ENCODE measurements around the gene NELL1.

Gene NELL1

DNA sequence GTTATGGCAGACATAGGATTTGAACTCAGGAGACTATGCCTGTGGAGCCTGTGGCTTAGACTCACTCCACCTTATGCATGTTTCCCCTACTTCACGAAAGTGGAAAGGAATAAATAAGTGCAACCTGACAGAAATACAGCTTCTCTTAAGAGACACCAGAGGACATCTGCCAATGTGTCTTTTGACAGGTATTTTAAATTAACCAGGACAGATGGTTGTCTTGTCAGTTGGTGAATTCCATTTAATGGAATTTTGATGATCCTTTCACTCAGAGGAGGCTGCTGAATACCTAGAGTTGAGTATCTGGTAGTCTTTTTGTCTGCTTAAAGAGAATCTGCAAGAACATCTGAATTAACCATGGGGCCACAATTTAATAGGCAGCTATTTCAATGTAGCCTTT is 46.1 kb downstream of the NELL1 start:
- H3K4me1 ChIP-seq (ENCODE audit: control insufficient read depth, insufficient read depth, low read length): no peaks in the 10 kb centered on the region
- H3K27ac ChIP-seq (ENCODE audit: low read length): no peak overlapping the region
- no peak overlapping the region for H3K4me3 ChIP-seq (ENCODE audit: low read length)
- WGBS (ENCODE audit: insufficient coverage, insufficient read length): no CpG with 5 or more reads among the region's 1 CpG
- no peaks in the 10 kb centered on the region for H3K27me3 ChIP-seq (ENCODE audit: control insufficient read depth, insufficient read depth, low read length)
- no peak for DNase-seq (ENCODE audit: low read depth, low spot score)
- no peaks in the 10 kb centered on the region for H3K9me3 ChIP-seq (ENCODE audit: control insufficient read depth, insufficient read depth, low read length)
- no peaks in the 10 kb centered on the region for H3K36me3 ChIP-seq (ENCODE audit: control insufficient read depth, insufficient read depth, low read length)

GRCh38 chr11:20715931-20716330 is 46.5 kb downstream of the NELL1 start:
- no peak overlapping the region for H3K4me3 ChIP-seq (ENCODE audit: low read length)
- no peaks in the 10 kb centered on the region for H3K36me3 ChIP-seq (ENCODE audit: control insufficient read depth, insufficient read depth, low read length)
- no peak for DNase-seq (ENCODE audit: low read depth, low spot score)
- no peak overlapping the region for H3K27ac ChIP-seq (ENCODE audit: low read length)
- H3K9me3 ChIP-seq (ENCODE audit: control insufficient read depth, insufficient read depth, low read length): no peaks in the 10 kb centered on the region
- H3K4me1 ChIP-seq (ENCODE audit: control insufficient read depth, insufficient read depth, low read length): no peaks in the 10 kb centered on the region
- H3K27me3 ChIP-seq (ENCODE audit: control insufficient read depth, insufficient read depth, low read length): no peaks in the 10 kb centered on the region
- no CpG with 5 or more reads among the region's 3 CpGs for WGBS (ENCODE audit: insufficient coverage, insufficient read length)

- Histone ChIP-seq H3K27ac (ENCODE audit: low read length) (no peak overlapping the region), H3K36me3 (ENCODE audit: control insufficient read depth, insufficient read depth, low read length) (no peaks in the 10 kb centered on the region), H3K9me3 (ENCODE audit: control insufficient read depth, insufficient read depth, low read length) (no peaks in the 10 kb centered on the region), H3K4me1 (ENCODE audit: control insufficient read depth, insufficient read depth, low read length) (no peaks in the 10 kb centered on the region), H3K4me3 (ENCODE audit: low read length) (no peak overlapping the region), H3K27me3 (ENCODE audit: control insufficient read depth, insufficient read depth, low read length) (no peaks in the 10 kb centered on the region)
- no CpG with 5 or more reads among the region's 2 CpGs for WGBS (ENCODE audit: insufficient coverage, insufficient read length)
- no peak for DNase-seq (ENCODE audit: low read depth, low spot score)
Measured at GRCh38 chr11:20719821-20720220, 50.4 kb downstream of the NELL1 start.

DNA sequence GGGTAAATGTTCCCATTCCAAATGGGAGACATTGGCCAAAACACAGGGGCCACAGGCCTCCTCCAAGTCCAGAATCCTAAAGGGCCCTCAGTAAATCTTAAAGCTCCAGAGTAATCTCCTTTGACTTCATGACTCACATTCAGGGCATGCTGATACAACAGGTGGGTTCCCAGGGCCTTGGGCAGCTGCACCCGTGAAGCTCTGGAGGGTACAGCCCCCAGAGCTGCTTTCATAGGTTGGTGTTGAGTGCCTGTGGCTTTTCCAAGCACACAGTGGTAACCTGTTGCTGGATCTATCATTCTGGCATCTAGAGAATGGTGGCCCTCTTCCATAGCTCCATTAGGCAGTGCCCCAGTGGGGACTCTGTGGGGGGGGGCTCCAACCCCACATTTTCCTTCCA is 54.0 kb downstream of the NELL1 start:
- no peak overlapping the region for H3K27ac ChIP-seq (ENCODE audit: low read length)
- no CpG with 5 or more reads among the region's 1 CpG for WGBS (ENCODE audit: insufficient coverage, insufficient read length)
- no peak overlapping the region for H3K4me3 ChIP-seq (ENCODE audit: low read length)
- H3K9me3 ChIP-seq (ENCODE audit: control insufficient read depth, insufficient read depth, low read length): no peaks in the 10 kb centered on the region
- DNase-seq (ENCODE audit: low read depth, low spot score): no peak
- no peaks in the 10 kb centered on the region for H3K27me3 ChIP-seq (ENCODE audit: control insufficient read depth, insufficient read depth, low read length)
- H3K4me1 ChIP-seq (ENCODE audit: control insufficient read depth, insufficient read depth, low read length): no peaks in the 10 kb centered on the region
- H3K36me3 ChIP-seq (ENCODE audit: control insufficient read depth, insufficient read depth, low read length): no peaks in the 10 kb centered on the region

DNA sequence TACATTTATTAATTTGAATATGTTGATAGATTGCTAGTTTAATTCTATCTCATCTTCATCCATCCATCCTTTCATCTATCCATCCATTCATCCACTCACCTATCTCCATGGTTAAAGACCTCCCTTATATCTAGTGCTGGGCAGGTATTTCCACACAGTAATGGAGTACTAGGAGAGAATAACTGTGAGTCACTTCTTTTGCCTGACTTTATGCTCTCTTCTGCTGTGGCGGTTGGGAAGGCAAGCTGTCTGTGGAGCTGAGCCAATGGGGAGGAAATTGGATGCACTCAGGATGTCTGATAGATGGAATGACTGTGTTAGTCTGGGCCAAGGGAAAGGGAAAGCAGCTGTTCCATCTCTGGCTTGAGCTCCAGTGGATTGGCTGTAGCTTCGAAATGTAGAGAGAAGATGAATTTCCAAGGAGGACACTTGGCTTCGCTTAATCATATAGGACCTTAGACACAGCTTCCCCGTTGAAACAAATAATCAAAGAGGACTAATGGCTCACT is 60.3 kb downstream of the NELL1 start:
- DNase-seq (ENCODE audit: low read depth, low spot score): no peak
- no peak overlapping the region for H3K4me3 ChIP-seq (ENCODE audit: low read length)
- no peak overlapping the region for H3K27ac ChIP-seq (ENCODE audit: low read length)
- peaks cover 1% of the 10 kb centered on the region; the same call in 1 of the 2 replicates for H3K9me3 ChIP-seq (ENCODE audit: control insufficient read depth, insufficient read depth, low read length)
- H3K36me3 ChIP-seq (ENCODE audit: control insufficient read depth, insufficient read depth, low read length): no peaks in the 10 kb centered on the region
- H3K4me1 ChIP-seq (ENCODE audit: control insufficient read depth, insufficient read depth, low read length): no peaks in the 10 kb centered on the region
- no peaks in the 10 kb centered on the region for H3K27me3 ChIP-seq (ENCODE audit: control insufficient read depth, insufficient read depth, low read length)
- no CpG with 5 or more reads among the region's 4 CpGs for whole genome bisulfite sequencing (ENCODE audit: insufficient coverage, insufficient read length)

DNA sequence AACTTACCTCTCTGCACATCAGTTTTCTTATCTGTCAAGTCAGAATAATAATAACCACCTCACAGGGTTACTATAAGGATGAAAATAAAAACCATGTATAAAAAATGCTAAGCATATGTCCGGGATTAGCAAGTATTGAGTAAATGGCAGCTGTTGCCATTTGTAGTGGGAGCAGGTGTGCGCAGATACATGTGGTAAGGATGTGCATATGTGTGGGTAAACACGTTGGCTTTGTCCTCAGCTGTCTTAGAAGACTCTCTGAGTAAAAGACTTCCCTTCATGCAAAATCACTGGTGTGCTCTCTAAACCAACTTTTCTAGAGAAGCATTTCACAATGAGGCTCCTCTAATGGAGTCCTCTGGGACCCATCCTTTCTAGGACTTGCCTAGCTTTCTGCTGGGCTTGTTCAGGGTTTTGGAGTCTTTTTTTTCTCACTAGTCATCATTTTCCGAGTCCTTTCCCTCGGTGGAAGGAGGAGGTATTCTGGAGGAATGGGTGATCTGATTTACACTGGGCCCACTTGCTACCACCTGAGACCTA is 62.4 kb downstream of the NELL1 start:
- Histone ChIP-seq H3K36me3 (ENCODE audit: control insufficient read depth, insufficient read depth, low read length) (no peaks in the 10 kb centered on the region), H3K4me3 (ENCODE audit: low read length) (no peak overlapping the region), H3K9me3 (ENCODE audit: control insufficient read depth, insufficient read depth, low read length) (peaks cover 1% of the 10 kb centered on the region; the same call in 1 of the 2 replicates), H3K27ac (ENCODE audit: low read length) (no peak overlapping the region), H3K4me1 (ENCODE audit: control insufficient read depth, insufficient read depth, low read length) (no peaks in the 10 kb centered on the region), H3K27me3 (ENCODE audit: control insufficient read depth, insufficient read depth, low read length) (no peaks in the 10 kb centered on the region)
- WGBS (ENCODE audit: insufficient coverage, insufficient read length): no CpG with 5 or more reads among the region's 5 CpGs
- DNase-seq (ENCODE audit: low read depth, low spot score): no peak

- no peak overlapping the region for H3K4me3 ChIP-seq (ENCODE audit: low read length)
- no peaks in the 10 kb centered on the region for H3K9me3 ChIP-seq (ENCODE audit: control insufficient read depth, insufficient read depth, low read length)
- DNase-seq (ENCODE audit: low read depth, low spot score): no peak
- peaks cover 5% of the 10 kb centered on the region for H3K4me1 ChIP-seq (ENCODE audit: control insufficient read depth, insufficient read depth, low read length)
- no CpG with 5 or more reads among the region's 8 CpGs for WGBS (ENCODE audit: insufficient coverage, insufficient read length)
- H3K27ac ChIP-seq (ENCODE audit: low read length): no peak overlapping the region
- H3K27me3 ChIP-seq (ENCODE audit: control insufficient read depth, insufficient read depth, low read length): no peaks in the 10 kb centered on the region
- H3K36me3 ChIP-seq (ENCODE audit: control insufficient read depth, insufficient read depth, low read length): no peaks in the 10 kb centered on the region
Measured at GRCh38 chr11:20739107-20739506, 69.7 kb downstream of the NELL1 start.

GRCh38 chr11:20739577-20739976 is 70.2 kb downstream of the NELL1 start:
- Histone ChIP-seq H3K4me3 (ENCODE audit: low read length) (no peak overlapping the region), H3K27me3 (ENCODE audit: control insufficient read depth, insufficient read depth, low read length) (no peaks in the 10 kb centered on the region), H3K36me3 (ENCODE audit: control insufficient read depth, insufficient read depth, low read length) (no peaks in the 10 kb centered on the region), H3K4me1 (ENCODE audit: control insufficient read depth, insufficient read depth, low read length) (peaks cover 5% of the 10 kb centered on the region), H3K9me3 (ENCODE audit: control insufficient read depth, insufficient read depth, low read length) (no peaks in the 10 kb centered on the region), H3K27ac (ENCODE audit: low read length) (no peak overlapping the region)
- no CpG with 5 or more reads among the region's 4 CpGs for WGBS (ENCODE audit: insufficient coverage, insufficient read length)
- no peak for DNase-seq (ENCODE audit: low read depth, low spot score)

GRCh38 chr11:20754933-20755332 is 85.5 kb downstream of the NELL1 start:
- Histone ChIP-seq H3K4me1 (ENCODE audit: control insufficient read depth, insufficient read depth, low read length) (no peaks in the 10 kb centered on the region), H3K27me3 (ENCODE audit: control insufficient read depth, insufficient read depth, low read length) (no peaks in the 10 kb centered on the region), H3K4me3 (ENCODE audit: low read length) (no peak overlapping the region), H3K9me3 (ENCODE audit: control insufficient read depth, insufficient read depth, low read length) (no peaks in the 10 kb centered on the region), H3K36me3 (ENCODE audit: control insufficient read depth, insufficient read depth, low read length) (no peaks in the 10 kb centered on the region), H3K27ac (ENCODE audit: low read length) (no peak overlapping the region)
- WGBS (ENCODE audit: insufficient coverage, insufficient read length): no CpG with 5 or more reads among the region's 6 CpGs
- DNase-seq (ENCODE audit: low read depth, low spot score): peak; percentile 27

DNA sequence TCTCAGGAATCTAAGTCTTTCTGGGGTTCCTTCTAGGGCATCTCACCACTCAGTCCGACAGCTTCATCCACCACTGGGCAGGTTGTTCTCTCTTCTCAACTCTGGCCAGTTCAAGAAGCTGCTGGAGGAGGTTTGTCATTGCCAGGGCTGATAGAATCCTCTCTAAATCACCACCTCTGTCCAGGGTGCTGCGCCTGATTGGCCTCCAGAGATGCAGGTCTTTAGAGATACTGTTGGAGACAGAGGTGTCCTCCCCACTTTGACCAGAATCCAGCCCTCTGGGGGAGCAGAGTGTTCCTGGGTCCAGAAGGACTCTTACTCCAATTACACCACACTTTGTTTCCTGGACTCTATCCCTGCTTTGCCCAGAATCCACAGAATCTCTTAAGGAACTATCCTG is 90.2 kb downstream of the NELL1 start:
- DNase-seq (ENCODE audit: low read depth, low spot score): no peak
- Histone ChIP-seq H3K27me3 (ENCODE audit: control insufficient read depth, insufficient read depth, low read length) (0 out of 2 replicates have a peak, but pooled peaks cover 1% of the 10 kb centered on the region), H3K36me3 (ENCODE audit: control insufficient read depth, insufficient read depth, low read length) (no peaks in the 10 kb centered on the region), H3K4me3 (ENCODE audit: low read length) (no peak overlapping the region), H3K9me3 (ENCODE audit: control insufficient read depth, insufficient read depth, low read length) (no peaks in the 10 kb centered on the region), H3K27ac (ENCODE audit: low read length) (no peak overlapping the region), H3K4me1 (ENCODE audit: control insufficient read depth, insufficient read depth, low read length) (no peaks in the 10 kb centered on the region)
- WGBS (ENCODE audit: insufficient coverage, insufficient read length): no CpG with 5 or more reads among the region's 2 CpGs

DNA sequence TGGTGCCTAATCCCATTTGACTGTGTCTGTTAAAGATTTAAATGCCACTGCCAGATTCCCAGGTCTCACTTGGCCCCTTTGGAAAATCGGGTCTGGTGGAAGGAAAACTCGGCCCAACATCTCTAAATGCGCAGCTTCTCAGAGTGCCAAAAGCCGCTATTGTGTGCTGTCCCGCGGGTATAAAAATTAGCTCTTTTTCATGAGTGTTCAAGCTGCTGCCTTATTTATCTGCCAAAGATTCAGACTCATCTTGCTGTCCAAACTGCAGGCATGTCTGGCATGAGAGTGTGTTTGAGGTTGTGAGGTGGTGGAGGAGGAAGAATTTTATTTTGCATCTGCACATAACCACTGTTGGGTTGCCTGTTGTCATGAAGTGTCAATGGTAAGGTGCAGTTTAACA is 91.4 kb downstream of the NELL1 start:
- Histone ChIP-seq H3K9me3 (ENCODE audit: control insufficient read depth, insufficient read depth, low read length) (no peaks in the 10 kb centered on the region), H3K27me3 (ENCODE audit: control insufficient read depth, insufficient read depth, low read length) (0 out of 2 replicates have a peak, but pooled peaks cover 1% of the 10 kb centered on the region), H3K4me3 (ENCODE audit: low read length) (no peak overlapping the region), H3K36me3 (ENCODE audit: control insufficient read depth, insufficient read depth, low read length) (no peaks in the 10 kb centered on the region), H3K4me1 (ENCODE audit: control insufficient read depth, insufficient read depth, low read length) (no peaks in the 10 kb centered on the region), H3K27ac (ENCODE audit: low read length) (no peak overlapping the region)
- no CpG with 5 or more reads among the region's 6 CpGs for WGBS (ENCODE audit: insufficient coverage, insufficient read length)
- DNase-seq (ENCODE audit: low read depth, low spot score): no peak
